ENCODE measurements around the gene ZNF613.

Gene ZNF613

GRCh38 chr19:51993422-51993821, 66.2 kb downstream of the ZNF613 start:
- TF ChIP-seq, protein P1, sequence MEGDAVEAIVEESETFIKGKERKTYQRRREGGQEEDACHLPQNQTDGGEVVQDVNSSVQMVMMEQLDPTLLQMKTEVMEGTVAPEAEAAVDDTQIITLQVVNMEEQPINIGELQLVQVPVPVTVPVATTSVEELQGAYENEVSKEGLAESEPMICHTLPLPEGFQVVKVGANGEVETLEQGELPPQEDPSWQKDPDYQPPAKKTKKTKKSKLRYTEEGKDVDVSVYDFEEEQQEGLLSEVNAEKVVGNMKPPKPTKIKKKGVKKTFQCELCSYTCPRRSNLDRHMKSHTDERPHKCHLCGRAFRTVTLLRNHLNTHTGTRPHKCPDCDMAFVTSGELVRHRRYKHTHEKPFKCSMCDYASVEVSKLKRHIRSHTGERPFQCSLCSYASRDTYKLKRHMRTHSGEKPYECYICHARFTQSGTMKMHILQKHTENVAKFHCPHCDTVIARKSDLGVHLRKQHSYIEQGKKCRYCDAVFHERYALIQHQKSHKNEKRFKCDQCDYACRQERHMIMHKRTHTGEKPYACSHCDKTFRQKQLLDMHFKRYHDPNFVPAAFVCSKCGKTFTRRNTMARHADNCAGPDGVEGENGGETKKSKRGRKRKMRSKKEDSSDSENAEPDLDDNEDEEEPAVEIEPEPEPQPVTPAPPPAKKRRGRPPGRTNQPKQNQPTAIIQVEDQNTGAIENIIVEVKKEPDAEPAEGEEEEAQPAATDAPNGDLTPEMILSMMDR (conservative IDR thresholded peaks at IDR 0.05) = no peak
- no peak overlapping the region for H3K27ac ChIP-seq

GRCh38 chr19:51994048-51994644, 66.9 kb downstream of the ZNF613 start:
- TF ChIP-seq, protein P1 (conservative IDR thresholded peaks at IDR 0.05) = no peak
- no peak overlapping the region for H3K27ac ChIP-seq
